ENCODE measurements around the gene MAK.

Gene MAK

DNA sequence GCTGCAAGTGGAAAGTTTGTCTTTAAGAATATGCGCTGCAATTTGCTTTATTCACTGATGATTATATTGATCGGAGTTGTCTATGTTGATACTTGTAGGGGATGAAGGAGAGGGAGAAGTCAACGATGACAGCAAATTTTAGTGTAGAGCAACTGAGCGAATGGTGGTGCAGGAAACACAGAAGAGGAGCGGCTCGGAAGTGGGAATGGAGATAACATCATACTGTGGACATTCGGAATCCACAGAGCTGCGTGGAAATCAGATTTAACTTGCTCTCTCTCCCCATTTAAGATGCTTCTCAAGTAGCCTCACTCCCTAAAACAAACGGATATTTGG lies 91.5 kb downstream of the MAK start:
- DNase-seq, result no peak
- Histone ChIP-seq H3K23ac (ENCODE audit: low read length) (no peak overlapping the region), H3K4me3 (ENCODE audit: low read depth, low read length) (no peak overlapping the region), H3K36me3 (ENCODE audit: control insufficient read depth in 1 of 2, insufficient read depth in 2 of 2, low read length in 2 of 2) (peaks cover 6 to 19% of the 10 kb centered on the region in 2 experiments), H3K4ac (ENCODE audit: low read depth, low read length) (no peak overlapping the region), H3K9ac (ENCODE audit: low read length) (no peak overlapping the region), H3K4me1 (ENCODE audit: control insufficient read depth in 1 of 2, insufficient read depth in 2 of 2, low read length in 2 of 2) (peaks cover 3 to 8% of the 10 kb centered on the region in 2 experiments), H4K8ac (ENCODE audit: low read depth, low read length) (peak overlapping the region; percentile 75), H3K27ac (ENCODE audit: low read depth, low read length) (no peak overlapping the region), H2BK5ac (ENCODE audit: low read depth, low read length, poor library complexity) (no peak overlapping the region), H3K14ac (ENCODE audit: low read length) (peak overlapping the region; percentile 7), H2AK5ac (ENCODE audit: low read length) (no peak overlapping the region), H3K9me3 (ENCODE audit: insufficient read depth, low read depth, low read length) (no peaks in the 10 kb centered on the region), H3K27me3 (ENCODE audit: insufficient read depth, low read length) (no peaks in the 10 kb centered on the region), H3K79me2 (ENCODE audit: control insufficient read depth, insufficient read depth, low read length, poor library complexity) (peaks cover 6% of the 10 kb centered on the region), H3K18ac (ENCODE audit: low read length) (peak overlapping the region; percentile 9), H2BK120ac (ENCODE audit: insufficient read depth, low read length, poor library complexity) (no peak overlapping the region), H2AFZ (ENCODE audit: insufficient read depth, low read length, poor library complexity) (peak overlapping the region; percentile 62), H3K4me2 (ENCODE audit: low read length) (peak overlapping the region; percentile 73), H3K79me1 (ENCODE audit: low read length) (peaks cover 7% of the 10 kb centered on the region), H4K91ac (ENCODE audit: low read depth, low read length) (peak overlapping the region; percentile 1), H2BK12ac (ENCODE audit: low read length) (no peak overlapping the region), H4K12ac (ENCODE audit: low read depth, low read length) (peak overlapping the region; percentile 34)
- no CpG with 5 or more reads among the region's 9 CpGs for WGBS (ENCODE audit: extremely low coverage, insufficient coverage, insufficient read length)

DNA sequence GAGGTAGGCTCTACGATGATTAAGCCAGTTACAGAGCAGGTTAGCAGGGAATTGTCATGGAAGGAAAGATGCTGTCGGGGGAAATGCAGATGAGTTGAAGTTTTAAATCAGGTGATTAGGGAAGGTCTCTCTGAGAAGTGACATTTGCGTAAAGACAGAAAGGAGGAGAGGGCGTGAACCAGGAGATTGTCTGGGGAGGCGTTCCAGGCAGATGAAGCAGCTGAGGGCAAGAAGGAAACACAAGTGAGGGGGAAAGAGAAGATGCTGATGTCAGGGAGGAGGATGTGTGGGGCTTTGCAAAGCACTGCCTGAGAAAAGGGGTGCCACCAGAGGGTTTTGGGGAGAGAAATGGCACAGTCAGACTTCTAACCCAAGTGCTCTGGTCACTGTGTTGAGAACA lies 93.2 kb downstream of the MAK start:
- Histone ChIP-seq H2BK12ac (ENCODE audit: low read length) (no peak overlapping the region), H3K4me1 (ENCODE audit: control insufficient read depth in 1 of 2, insufficient read depth in 2 of 2, low read length in 2 of 2) (peaks cover 3 to 8% of the 10 kb centered on the region in 2 experiments), H3K4me2 (ENCODE audit: low read length) (no peak overlapping the region), H4K12ac (ENCODE audit: low read depth, low read length) (no peak overlapping the region), H2AFZ (ENCODE audit: insufficient read depth, low read length, poor library complexity) (no peak overlapping the region), H3K23ac (ENCODE audit: low read length) (no peak overlapping the region), H3K4me3 (ENCODE audit: low read depth, low read length) (no peak overlapping the region), H2AK5ac (ENCODE audit: low read length) (no peak overlapping the region), H3K36me3 (ENCODE audit: control insufficient read depth in 1 of 2, insufficient read depth in 2 of 2, low read length in 2 of 2) (peaks cover 2 to 18% of the 10 kb centered on the region in 2 experiments), H3K18ac (ENCODE audit: low read length) (no peak overlapping the region), H3K14ac (ENCODE audit: low read length) (no peak overlapping the region), H3K79me2 (ENCODE audit: control insufficient read depth, insufficient read depth, low read length, poor library complexity) (peaks cover 6% of the 10 kb centered on the region), H3K27ac (ENCODE audit: low read depth, low read length) (no peak overlapping the region), H3K4ac (ENCODE audit: low read depth, low read length) (no peak overlapping the region), H3K27me3 (ENCODE audit: insufficient read depth, low read length) (no peaks in the 10 kb centered on the region), H2BK120ac (ENCODE audit: insufficient read depth, low read length, poor library complexity) (no peak overlapping the region), H3K9me3 (ENCODE audit: insufficient read depth, low read depth, low read length) (no peaks in the 10 kb centered on the region), H3K9ac (ENCODE audit: low read length) (no peak overlapping the region), H4K8ac (ENCODE audit: low read depth, low read length) (no peak overlapping the region), H4K91ac (ENCODE audit: low read depth, low read length) (no peak overlapping the region), H2BK5ac (ENCODE audit: low read depth, low read length, poor library complexity) (no peak overlapping the region), H3K79me1 (ENCODE audit: low read length) (peaks cover 7% of the 10 kb centered on the region)
- WGBS (ENCODE audit: extremely low coverage, insufficient coverage, insufficient read length), result no CpG with 5 or more reads among the region's 5 CpGs
- no peak for DNase-seq

GRCh38 chr6:10743515-10743914 lies 94.8 kb downstream of the MAK start:
- H3K9me3 ChIP-seq (ENCODE audit: insufficient read depth, low read depth, low read length), result no peaks in the 10 kb centered on the region
- no peak overlapping the region for H2AFZ ChIP-seq (ENCODE audit: insufficient read depth, low read length, poor library complexity)

DNA sequence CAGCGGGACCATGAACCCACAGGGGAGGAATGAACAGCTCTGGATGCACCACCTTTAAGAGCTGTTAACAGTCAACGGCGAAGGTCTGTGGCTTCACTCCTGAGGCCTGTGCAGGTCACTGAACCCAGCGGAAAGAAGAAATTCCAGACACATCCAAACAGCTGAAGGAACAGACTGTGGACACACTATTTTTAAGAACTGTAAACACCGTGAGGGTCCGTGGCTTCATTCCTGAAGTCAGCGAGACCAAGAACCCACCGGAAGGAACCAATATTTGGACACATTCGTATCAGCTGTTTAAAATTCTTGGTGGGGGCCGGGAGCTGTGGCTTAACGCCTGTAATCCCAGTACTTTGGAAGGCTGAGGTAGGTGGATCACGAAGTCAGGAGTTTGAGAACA lies 96.1 kb downstream of the MAK start:
- no peak overlapping the region for H3K23ac ChIP-seq (ENCODE audit: low read length)
- no peak overlapping the region for H3K9ac ChIP-seq (ENCODE audit: low read length)
- H4K8ac ChIP-seq (ENCODE audit: low read depth, low read length), result no peak overlapping the region
- H3K4me2 ChIP-seq (ENCODE audit: low read length), result no peak overlapping the region
- peaks cover 3 to 8% of the 10 kb centered on the region in 2 experiments for H3K36me3 ChIP-seq (ENCODE audit: control insufficient read depth in 1 of 2, insufficient read depth in 2 of 2, low read length in 2 of 2)
- no peak overlapping the region for H3K4ac ChIP-seq (ENCODE audit: low read depth, low read length)
- H4K91ac ChIP-seq (ENCODE audit: low read depth, low read length), result no peak overlapping the region
- no peak for DNase-seq
- H3K27ac ChIP-seq (ENCODE audit: low read depth, low read length), result no peak overlapping the region
- peaks cover 0 to 4% of the 10 kb centered on the region in 2 experiments for H3K4me1 ChIP-seq (ENCODE audit: control insufficient read depth in 1 of 2, insufficient read depth in 2 of 2, low read length in 2 of 2)
- no peak overlapping the region for H2AFZ ChIP-seq (ENCODE audit: insufficient read depth, low read length, poor library complexity)
- peaks cover 2% of the 10 kb centered on the region for H3K79me1 ChIP-seq (ENCODE audit: low read length)
- H2BK12ac ChIP-seq (ENCODE audit: low read length), result no peak overlapping the region
- H3K4me3 ChIP-seq (ENCODE audit: low read depth, low read length), result no peak overlapping the region
- H3K27me3 ChIP-seq (ENCODE audit: insufficient read depth, low read length), result no peaks in the 10 kb centered on the region
- WGBS (ENCODE audit: extremely low coverage, insufficient coverage, insufficient read length), result no CpG with 5 or more reads among the region's 12 CpGs
- no peak overlapping the region for H4K12ac ChIP-seq (ENCODE audit: low read depth, low read length)
- no peaks in the 10 kb centered on the region for H3K9me3 ChIP-seq (ENCODE audit: insufficient read depth, low read depth, low read length)
- no peak overlapping the region for H3K18ac ChIP-seq (ENCODE audit: low read length)
- no peak overlapping the region for H3K14ac ChIP-seq (ENCODE audit: low read length)
- H2AK5ac ChIP-seq (ENCODE audit: low read length), result no peak overlapping the region
- no peaks in the 10 kb centered on the region for H3K79me2 ChIP-seq (ENCODE audit: control insufficient read depth, insufficient read depth, low read length, poor library complexity)
- no peak overlapping the region for H2BK120ac ChIP-seq (ENCODE audit: insufficient read depth, low read length, poor library complexity)
- H2BK5ac ChIP-seq (ENCODE audit: low read depth, low read length, poor library complexity), result no peak overlapping the region

More at GRCh38 chr6:10743515-10743914, 94.8 kb downstream of the MAK start:
- Histone ChIP-seq H3K79me2 (ENCODE audit: control insufficient read depth, insufficient read depth, low read length, poor library complexity) (peaks cover 6% of the 10 kb centered on the region), H2BK120ac (ENCODE audit: insufficient read depth, low read length, poor library complexity) (no peak overlapping the region), H3K14ac (ENCODE audit: low read length) (no peak overlapping the region), H3K23ac (ENCODE audit: low read length) (no peak overlapping the region), H4K8ac (ENCODE audit: low read depth, low read length) (no peak overlapping the region), H2BK12ac (ENCODE audit: low read length) (no peak overlapping the region), H4K91ac (ENCODE audit: low read depth, low read length) (no peak overlapping the region), H3K79me1 (ENCODE audit: low read length) (peaks cover 7% of the 10 kb centered on the region), H3K4me1 (ENCODE audit: control insufficient read depth in 1 of 2, insufficient read depth in 2 of 2, low read length in 2 of 2) (peaks cover 3 to 5% of the 10 kb centered on the region in 2 experiments), H3K4ac (ENCODE audit: low read depth, low read length) (no peak overlapping the region), H3K9ac (ENCODE audit: low read length) (no peak overlapping the region), H4K12ac (ENCODE audit: low read depth, low read length) (no peak overlapping the region), H2BK5ac (ENCODE audit: low read depth, low read length, poor library complexity) (no peak overlapping the region), H3K36me3 (ENCODE audit: control insufficient read depth in 1 of 2, insufficient read depth in 2 of 2, low read length in 2 of 2) (peaks cover 3 to 8% of the 10 kb centered on the region in 2 experiments), H3K27ac (ENCODE audit: low read depth, low read length) (no peak overlapping the region), H3K18ac (ENCODE audit: low read length) (no peak overlapping the region), H3K4me3 (ENCODE audit: low read depth, low read length) (no peak overlapping the region), H3K27me3 (ENCODE audit: insufficient read depth, low read length) (no peaks in the 10 kb centered on the region), H3K4me2 (ENCODE audit: low read length) (no peak overlapping the region), H2AK5ac (ENCODE audit: low read length) (no peak overlapping the region)
- no CpG with 5 or more reads among the region's 6 CpGs for WGBS (ENCODE audit: extremely low coverage, insufficient coverage, insufficient read length)
- no peak for DNase-seq

Data from trophoblast cell (in vitro differentiated cells and primary cell).